Thyroid gland (tissue), 4 donors: ENCODE results near the gene SCN8A.

ENCODE experiments used
- POLR2A ChIP-seq, 2 donors: fragments of 450-650 bp; IDR thresholded peaks; one replicate each; pipeline ENCODE4 v1.6.1; 2017; ENCODE audit warnings: antibody characterized with exemption in 2 of 2, mild to moderate bottlenecking in 2 of 2, moderate library complexity in 1 of 2
- TF ChIP-seq, protein P1 (sequence below), 6 experiments: fragments of 200-600 bp in 3 of 6; fragments of 450-650 bp in 3 of 6; sonication (generic) in 3 of 6; IDR thresholded peaks; one replicate each; pipeline ENCODE4 v1.5.1; 2016 to 2019; ENCODE audit warnings: antibody characterized with exemption in 6 of 6, mild to moderate bottlenecking in 2 of 6, inconsistent platforms in 1 of 6, moderate library complexity in 1 of 6

DNA sequence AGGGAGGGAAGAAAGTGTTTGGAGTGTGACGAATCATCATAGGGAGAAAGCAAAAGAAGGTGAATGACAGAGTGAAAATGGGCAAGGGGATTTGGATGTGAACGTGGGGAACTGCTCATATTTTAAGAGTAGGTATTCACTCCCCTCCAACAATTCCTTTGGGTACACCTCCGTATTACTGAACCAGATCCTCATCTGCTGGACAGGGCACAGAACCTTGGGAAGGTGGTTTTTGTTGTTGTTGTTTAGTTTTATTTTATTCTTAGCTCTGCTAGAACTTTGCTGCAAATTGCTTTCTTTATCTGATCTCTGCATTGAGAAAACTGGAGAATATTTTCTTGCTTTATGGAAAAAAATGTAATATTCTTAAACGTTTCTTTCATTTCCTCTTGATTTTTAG, 7.1 kb downstream of the SCN8A start:
- TF ChIP-seq, protein P1, sequence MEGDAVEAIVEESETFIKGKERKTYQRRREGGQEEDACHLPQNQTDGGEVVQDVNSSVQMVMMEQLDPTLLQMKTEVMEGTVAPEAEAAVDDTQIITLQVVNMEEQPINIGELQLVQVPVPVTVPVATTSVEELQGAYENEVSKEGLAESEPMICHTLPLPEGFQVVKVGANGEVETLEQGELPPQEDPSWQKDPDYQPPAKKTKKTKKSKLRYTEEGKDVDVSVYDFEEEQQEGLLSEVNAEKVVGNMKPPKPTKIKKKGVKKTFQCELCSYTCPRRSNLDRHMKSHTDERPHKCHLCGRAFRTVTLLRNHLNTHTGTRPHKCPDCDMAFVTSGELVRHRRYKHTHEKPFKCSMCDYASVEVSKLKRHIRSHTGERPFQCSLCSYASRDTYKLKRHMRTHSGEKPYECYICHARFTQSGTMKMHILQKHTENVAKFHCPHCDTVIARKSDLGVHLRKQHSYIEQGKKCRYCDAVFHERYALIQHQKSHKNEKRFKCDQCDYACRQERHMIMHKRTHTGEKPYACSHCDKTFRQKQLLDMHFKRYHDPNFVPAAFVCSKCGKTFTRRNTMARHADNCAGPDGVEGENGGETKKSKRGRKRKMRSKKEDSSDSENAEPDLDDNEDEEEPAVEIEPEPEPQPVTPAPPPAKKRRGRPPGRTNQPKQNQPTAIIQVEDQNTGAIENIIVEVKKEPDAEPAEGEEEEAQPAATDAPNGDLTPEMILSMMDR (IDR thresholded peaks at IDR 0.05) = no peak
- TF ChIP-seq POLR2A (IDR thresholded peaks at IDR 0.05) = no peak
